H1 (cell line): ENCODE data around the gene ESYT1. TPM values are rescaled to one million over a fixed set of nuclear protein-coding genes. Genes with fewer than 3 reads are reported as not detected.

Experiments used
- ATF3 ChIP-seq: IDR thresholded peaks from 2 replicates; pipeline ENCODE4 v1.6.1; 2011; ENCODE audit warnings: low read depth, mild to moderate bottlenecking, low read length; ENCODE audit not compliant: insufficient read depth
- BACH1 ChIP-seq: IDR thresholded peaks from 2 replicates; pipeline ENCODE4 v1.6.1; 2012; ENCODE audit warnings: low read length, improper control_type of control experiment
- BCL11A ChIP-seq, 2 experiments: IDR thresholded peaks; one replicate each; pipeline ENCODE4 v1.6.1; 2011; ENCODE audit warnings: low read depth in 2 of 2, low read length in 2 of 2, mild to moderate bottlenecking in 2 of 2
- CHD7 ChIP-seq: fragments of 300-600 bp; sonication (generic); IDR thresholded peaks from 2 replicates; pipeline ENCODE4 v1.7.1; 2012; ENCODE audit warnings: low read length, moderate library complexity, mild to moderate bottlenecking, inconsistent platforms; ENCODE audit not compliant: insufficient replicate concordance
- CTCF ChIP-seq, 3 experiments: IDR thresholded peaks; 1 replicate in 2 of 3; 2 replicates in 1 of 3; pipeline versions ENCODE4 v1.5.1 to v1.6.1; 2011; ENCODE audit warnings: low read length in 3 of 3, mild to moderate bottlenecking in 3 of 3, inconsistent platforms in 2 of 3, low read depth in 1 of 3, moderate library complexity in 1 of 3; ENCODE audit not compliant: insufficient read depth in 1 of 3; ENCODE audit errors: control extremely low read depth in 1 of 3
- JUND ChIP-seq: IDR thresholded peaks from 2 replicates; pipeline ENCODE4 v1.6.1; 2011; ENCODE audit warnings: mild to moderate bottlenecking, improper control_type of control experiment, low read length
- SP2 ChIP-seq: IDR thresholded peaks from 2 replicates; pipeline ENCODE4 v1.6.1; 2012; ENCODE audit warnings: mild to moderate bottlenecking, low read length, inconsistent platforms
- SP4 ChIP-seq: IDR thresholded peaks from 2 replicates; pipeline ENCODE4 v1.6.1; 2012; ENCODE audit warnings: low read length, inconsistent platforms
- TBP ChIP-seq: IDR thresholded peaks from 2 replicates; pipeline ENCODE4 v1.6.1; 2011; ENCODE audit warnings: low read depth, low read length, improper control_type of control experiment
- TEAD4 ChIP-seq: IDR thresholded peaks from 2 replicates; pipeline ENCODE4 v1.6.1; 2012; ENCODE audit warnings: low read depth, low read length, inconsistent platforms, mixed read lengths
- polyA plus RNA-seq, 7 experiments: library from polyadenylated mRNA; depleted of rRNA in 3 of 7; stranded (reverse) in 5 of 7; unstranded in 2 of 7; fragments of >200 nt in 5 of 7; fragments of 200-250 nt in 2 of 7; gene quantifications; 1 replicate in 5 of 7; 2 replicates in 1 of 7; 4 replicates in 1 of 7; pipeline versions ENCODE4 v1.2.1 to v1.2.3, GENCODE V29; 2011 to 2013; ENCODE audit warnings: missing spikeins in 2 of 7, mixed read lengths in 2 of 7
- total RNA-seq: library from RNA; stranded (reverse); fragmentation: NEBNext Ultra II Directional; extraction: Animal tissue kit (Norgen Biotek cat#: 25700); gene quantifications from 2 replicates; pipeline ENCODE4 v1.2.1, GENCODE V29; 2021

Gene ESYT1
- total and polyA plus RNA-seq, 2 of the 8 experiments (the other 6 are each of a cell fraction or from before 2014, with no cell fraction given), result 86.9 to 165 TPM

- TF ChIP-seq CHD7 (no peak), TEAD4 (no peak), ATF3 (no peak), JUND (no peak), BCL11A (IDR thresholded peaks at IDR 0.05; ENCODE audit: low read depth in 2 of 2, low read length in 2 of 2) (no peak), CTCF (IDR thresholded peaks at IDR 0.05; ENCODE audit: control extremely low read depth in 1 of 3, insufficient read depth in 1 of 3, low read depth in 1 of 3, low read length in 3 of 3) (no peak), SP4 (no peak), SP2 (no peak), TBP (no peak), BACH1 (no peak)
- TF ChIP-seq, all 59 proteins: peak for 0
These were observed 28.3 kb upstream of the ESYT1 start (continued) for GRCh38 chr12:56099787-56100186.
